AG09309 (cell line): ENCODE measurements around the gene CTSD.

Experiments used
- DNase-seq: peaks from one replicate; pipeline ENCODE4 v3.0.0-alpha.2; 2010; ENCODE audit warnings: low read depth
- H3K4me3 ChIP-seq: 2 replicates; pipeline ENCODE4 v1.5.1; 2011; ENCODE audit warnings: mild to moderate bottlenecking, low read depth, low read length, moderate library complexity; ENCODE audit not compliant: control insufficient read depth
- CTCF ChIP-seq: IDR thresholded peaks from 2 replicates; pipeline ENCODE4 v1.5.1; 2011; ENCODE audit warnings: mild to moderate bottlenecking, low read depth, low read length, inconsistent platforms; ENCODE audit not compliant: insufficient read depth, control insufficient read depth; ENCODE audit errors: missing control alignments

The CTSD gene

DNA sequence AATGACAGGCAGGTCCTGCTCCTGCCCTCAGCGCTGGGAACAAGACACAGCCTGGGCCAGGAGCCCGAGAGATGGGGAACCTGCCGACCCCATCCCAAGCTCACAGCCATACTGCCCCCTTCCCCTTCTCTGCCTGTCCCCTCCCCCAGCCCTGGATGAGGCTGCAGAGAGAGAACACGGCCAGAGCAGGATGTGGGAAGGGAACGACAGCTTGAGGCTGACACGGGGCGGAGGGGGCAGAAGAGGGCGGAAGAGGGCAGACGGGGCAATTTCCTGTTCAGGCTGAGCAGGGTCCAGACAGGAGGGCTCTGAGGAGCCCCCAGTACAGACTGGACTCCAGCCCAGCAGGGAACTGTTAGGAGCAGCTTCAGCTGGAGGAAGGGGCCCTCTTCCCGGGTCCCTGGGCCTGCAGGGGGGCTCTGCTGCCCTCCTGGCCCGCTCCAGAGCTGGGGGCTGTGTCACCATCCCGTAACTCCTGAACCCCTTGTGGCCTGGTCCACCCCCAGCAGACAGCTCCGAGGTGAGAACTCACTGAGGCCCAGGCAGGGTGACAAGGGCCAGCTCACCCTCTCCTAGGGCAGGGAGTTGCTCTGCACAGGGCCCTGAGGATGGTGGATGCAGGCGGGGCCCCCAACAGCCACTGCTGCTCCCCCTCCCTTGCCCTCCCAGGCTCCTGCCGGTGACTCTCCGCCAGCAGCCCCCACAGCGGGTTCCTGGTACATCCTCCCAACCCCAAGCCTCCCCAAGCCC, 5.7 kb downstream of the CTSD start:
- no peak overlapping the region for H3K4me3 ChIP-seq
- no peak for DNase-seq
- no peak for TF ChIP-seq CTCF

DNA sequence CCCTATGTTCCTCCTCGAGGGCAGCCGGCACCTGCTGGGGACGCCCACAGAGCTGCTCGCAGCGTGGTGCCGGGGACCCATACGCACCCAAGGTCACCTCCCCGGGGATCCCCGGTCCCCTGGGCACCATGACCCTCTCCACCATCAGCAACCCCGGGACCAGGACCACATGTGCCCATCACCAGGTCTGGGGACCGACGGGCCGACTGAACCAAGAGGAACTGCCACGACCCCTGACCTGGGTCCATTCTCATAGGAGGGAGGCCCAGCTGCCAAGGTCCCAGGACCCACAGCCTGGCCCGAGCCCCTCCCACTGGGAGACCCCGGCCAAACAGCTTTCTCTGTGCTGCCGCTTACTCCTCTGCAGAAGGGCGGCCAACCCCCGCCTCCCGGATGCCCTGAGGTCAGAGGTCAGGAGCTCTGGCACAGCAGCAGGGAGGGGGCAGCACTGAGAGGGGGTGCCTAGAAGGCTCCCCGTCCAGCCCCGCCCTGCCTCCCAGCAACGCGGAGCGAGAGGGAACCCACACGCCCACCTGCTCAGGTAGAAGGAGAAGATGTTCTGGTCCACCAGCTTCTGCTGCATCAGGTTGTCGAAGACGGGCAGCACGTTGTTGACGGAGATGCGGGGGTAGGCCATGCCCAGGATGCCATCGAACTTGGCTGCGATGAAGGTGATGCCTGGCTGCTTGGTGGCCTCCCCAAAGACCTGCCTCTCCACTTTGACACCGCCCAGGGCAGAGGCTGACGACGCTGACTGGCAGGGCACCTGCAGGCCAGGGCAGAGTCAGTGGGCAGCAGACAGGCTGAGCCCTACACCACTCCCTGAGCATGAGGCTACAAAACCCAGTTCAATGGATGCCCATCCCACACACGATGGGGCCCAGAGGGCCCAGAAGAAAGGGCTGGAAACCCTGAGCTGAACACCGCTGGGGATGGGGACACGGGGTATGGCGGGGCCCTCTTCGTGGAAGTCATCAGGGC, 6.6 kb downstream of the CTSD start:
- TF ChIP-seq CTCF, result no peak
- no peak overlapping the region for H3K4me3 ChIP-seq
- no peak for DNase-seq

- no peak for DNase-seq
- no peak overlapping the region for H3K4me3 ChIP-seq
- TF ChIP-seq CTCF, result no peak
Observed at GRCh38 chr11:1755692-1756561, 7.8 kb downstream of the CTSD start.

DNA sequence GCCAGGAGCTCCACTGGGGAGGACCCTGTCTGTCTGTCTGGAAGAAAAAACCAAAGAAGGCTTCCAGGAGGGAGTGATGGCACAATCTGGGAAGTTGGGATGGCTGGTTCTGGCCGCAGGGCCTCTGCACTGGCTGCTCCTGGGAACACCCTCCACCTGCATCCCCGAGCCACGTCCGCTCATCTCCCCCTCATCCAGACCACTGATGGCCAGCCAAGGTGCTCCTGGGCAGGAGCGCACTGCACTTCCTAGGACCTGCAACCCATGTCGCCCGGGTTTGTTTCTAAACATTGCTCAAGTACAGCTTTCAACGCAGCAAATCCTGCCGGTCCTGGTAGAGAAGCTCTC, 8.4 kb downstream of the CTSD start:
- no peak for DNase-seq
- TF ChIP-seq CTCF, result no peak
- no peak overlapping the region for H3K4me3 ChIP-seq

DNA sequence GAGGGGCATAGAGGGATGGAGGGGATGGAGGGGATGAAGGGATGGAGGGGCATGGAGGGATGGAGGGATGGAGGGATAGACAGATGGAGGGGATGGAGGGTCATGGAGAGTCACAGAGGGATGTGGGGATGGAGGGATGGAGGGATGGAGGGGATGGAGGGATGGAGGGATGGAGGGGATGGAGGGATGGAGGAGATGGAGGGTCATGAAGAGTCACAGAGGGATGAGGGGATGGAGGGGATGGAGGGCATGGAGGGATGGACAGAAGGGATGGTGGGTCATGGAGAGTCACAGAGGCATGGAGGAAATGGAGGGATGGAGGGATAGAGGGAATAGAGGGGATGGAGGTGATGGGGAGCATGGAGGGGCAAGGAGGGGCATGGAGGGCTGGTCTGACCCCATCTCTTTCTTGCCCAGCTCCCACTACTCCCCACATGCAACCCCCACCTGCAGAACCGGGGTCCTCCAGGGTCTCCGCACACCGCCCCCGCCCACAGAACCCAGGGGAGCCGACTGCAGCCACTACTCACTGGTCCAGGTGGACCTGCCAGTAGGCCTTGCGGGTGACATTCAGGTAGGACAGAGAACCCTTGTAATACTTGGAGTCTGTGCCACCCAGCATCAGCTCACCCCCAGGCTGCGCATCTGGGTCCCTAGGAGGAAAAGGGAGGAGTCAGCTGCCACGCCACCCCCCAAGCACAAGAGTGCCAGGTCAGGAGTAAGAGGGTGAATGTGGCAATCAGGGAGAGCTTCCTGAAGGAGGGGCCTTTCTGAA, 9.2 kb downstream of the CTSD start:
- no peak for TF ChIP-seq CTCF
- no peak overlapping the region for H3K4me3 ChIP-seq
- DNase-seq, result no peak
